GM19238 (cell line): Measurements from ENCODE around the gene ACY1.

ENCODE experiments used
- DNase-seq: peaks from one replicate; pipeline ENCODE4 v3.0.0; 2011; ENCODE audit warnings: low spot score; ENCODE audit not compliant: insufficient read length

The ACY1 gene

GRCh38 chr3:51963951-51964451 is 19.3 kb upstream of the ACY1 start:
- DNase-seq, result no peak

GRCh38 chr3:51964521-51964920 is 18.8 kb upstream of the ACY1 start:
- no peak for DNase-seq

GRCh38 chr3:51966016-51966415 is 17.3 kb upstream of the ACY1 start:
- DNase-seq, result no peak

- DNase-seq, result no peak
Measured at GRCh38 chr3:51966486-51966885, 16.8 kb upstream of the ACY1 start.

- no peak for DNase-seq
Measured at GRCh38 chr3:51966922-51967383, 16.4 kb upstream of the ACY1 start.

GRCh38 chr3:51967384-51968169 is 15.8 kb upstream of the ACY1 start, which contains the start of gene PCBP4:
Gene PCBP4 (minus strand): TSS chr3:51967454. CDS start chr3:51961240, 6,214 bp downstream.
- DNase-seq, result no peak

GRCh38 chr3:51968170-51968775 is 15.1 kb upstream of the ACY1 start:
- DNase-seq, result no peak

- no peak for DNase-seq
Measured at GRCh38 chr3:51968883-51969678, 14.3 kb upstream of the ACY1 start.

GRCh38 chr3:51969841-51970240 is 13.5 kb upstream of the ACY1 start:
- DNase-seq, result no peak

GRCh38 chr3:51970606-51971300 is 12.6 kb upstream of the ACY1 start:
- no peak for DNase-seq

- no peak for DNase-seq
Measured at GRCh38 chr3:51971350-51971749, 12.0 kb upstream of the ACY1 start.

- DNase-seq, result no peak
Measured at GRCh38 chr3:51974277-51974962, 8.9 kb upstream of the ACY1 start.

- DNase-seq, result peak; percentile 91
Measured at GRCh38 chr3:51974963-51975851, 8.1 kb upstream of the ACY1 start, which contains the start of gene ABHD14A. Gene ABHD14A (plus strand): TSS chr3:51975064. CDS start chr3:51975136, 72 bp downstream.

GRCh38 chr3:51975852-51976549 is 7.3 kb upstream of the ACY1 start:
- DNase-seq, result no peak

- DNase-seq, result no peak
Measured at GRCh38 chr3:51977446-51978142, 5.7 kb upstream of the ACY1 start.

GRCh38 chr3:51978143-51978502 is 5.2 kb upstream of the ACY1 start:
- no peak for DNase-seq

- DNase-seq, result no peak
Measured at GRCh38 chr3:51980253-51980652, 3.1 kb upstream of the ACY1 start.

- DNase-seq, result peak; percentile 83
Measured at GRCh38 chr3:51982352-51982837, 940 bp upstream of the ACY1 start.
